Stimulated activated CD8-positive, alpha-beta memory T cell treated with anti-CD3 and anti-CD28 coated beads, Interleukin-15, amount 100 ng/mL, for 1 hour (primary cell): ENCODE results near the gene ATP13A3.
A peak's percentile ranks its signal among the peaks of the same experiment; 100 is the strongest.
"Not testable (repeated sequence)": the region's sequence is repeated elsewhere in the genome, so short reads cannot be mapped to it uniquely, and the experiment has no call there.

Experiments
- DNase-seq: peaks from one replicate; pipeline ENCODE4 v3.0.0-alpha.2; 2020; ENCODE audit warnings: low read depth

Gene ATP13A3

GRCh38 chr3:194499516-194499915 lies 12.7 kb upstream of the ATP13A3 start:
- not testable (repeated sequence) for DNase-seq

- DNase-seq, result no peak
Observed at GRCh38 chr3:194497799-194498575, 11.2 kb upstream of the ATP13A3 start.

- no peak for DNase-seq
Observed at GRCh38 chr3:194496217-194496919, 9.6 kb upstream of the ATP13A3 start.

- no peak for DNase-seq
Observed at GRCh38 chr3:194494951-194495374, 8.2 kb upstream of the ATP13A3 start.

- DNase-seq, result not testable (repeated sequence)
Observed at GRCh38 chr3:194493995-194494927, 7.5 kb upstream of the ATP13A3 start.

GRCh38 chr3:194492001-194492400 lies 5.2 kb upstream of the ATP13A3 start:
- no peak for DNase-seq

- no peak for DNase-seq
Observed at GRCh38 chr3:194489736-194490612, 3.2 kb upstream of the ATP13A3 start.

- no peak for DNase-seq
Observed at GRCh38 chr3:194488055-194488742, 1.4 kb upstream of the ATP13A3 start.

GRCh38 chr3:194487289-194488054 lies 670 bp upstream of the ATP13A3 start:
- no peak for DNase-seq

- DNase-seq, result peak; percentile 40
Observed at GRCh38 chr3:194485881-194486539, 792 bp downstream of the ATP13A3 start.

GRCh38 chr3:194485468-194485880 lies 1.3 kb downstream of the ATP13A3 start:
- no peak for DNase-seq

- no peak for DNase-seq
Observed at GRCh38 chr3:194484614-194485013, 2.2 kb downstream of the ATP13A3 start.

GRCh38 chr3:194483850-194484249 lies 3.0 kb downstream of the ATP13A3 start:
- no peak for DNase-seq

- not testable (repeated sequence) for DNase-seq
Observed at GRCh38 chr3:194482830-194483229, 4.0 kb downstream of the ATP13A3 start.

- no peak for DNase-seq
Observed at GRCh38 chr3:194482196-194482593, 4.6 kb downstream of the ATP13A3 start.

- no peak for DNase-seq
Observed at GRCh38 chr3:194481525-194482195, 5.1 kb downstream of the ATP13A3 start.

GRCh38 chr3:194481103-194481502 lies 5.7 kb downstream of the ATP13A3 start:
- DNase-seq, result no peak

GRCh38 chr3:194476784-194477183 lies 10.0 kb downstream of the ATP13A3 start:
- no peak for DNase-seq

GRCh38 chr3:194475978-194476377 lies 10.8 kb downstream of the ATP13A3 start:
- DNase-seq, result no peak
